ENCODE measurements around the gene AUTS2. TPM values are rescaled to one million over a fixed set of nuclear protein-coding genes. Genes with fewer than 3 reads are reported as not detected.

AUTS2 gene
- polyA plus RNA-seq, 1 donor (not counting 4 experiments of a cell fraction or from before 2014, with no cell fraction given) = 4.7 TPM

DNA sequence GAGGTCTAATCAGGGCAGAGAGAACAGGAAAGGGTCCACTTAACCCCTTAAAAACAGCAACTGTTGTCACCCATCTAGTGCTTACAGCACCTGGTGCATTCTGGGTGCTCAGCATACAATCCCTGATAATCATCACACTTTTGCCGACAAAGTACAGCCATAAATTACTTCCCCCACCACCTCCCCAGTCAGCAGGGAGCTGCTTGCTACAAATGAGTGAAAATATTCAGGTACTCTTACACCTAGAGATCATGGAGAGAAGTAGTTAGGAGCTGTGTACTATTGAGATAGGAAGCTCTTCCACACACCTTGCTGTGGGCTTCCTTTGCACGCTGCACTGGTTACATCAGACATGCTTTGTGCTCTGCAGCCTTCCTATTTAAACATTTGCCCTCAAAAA lies 810.2 kb downstream of the AUTS2 start:
- Histone ChIP-seq H3K27ac (ENCODE audit: control insufficient read depth, insufficient read depth, low read length) (no peak overlapping the region), H2AFZ (ENCODE audit: control insufficient read depth, low read length) (no peak overlapping the region), H3K27me3 (ENCODE audit: control insufficient read depth, extremely low read depth, insufficient read depth, low read length) (no peaks in the 10 kb centered on the region), H3K9ac (ENCODE audit: control insufficient read depth, extremely low read depth, insufficient read depth, low read length) (no peak overlapping the region), H3K36me3 (ENCODE audit: control insufficient read depth in 2 of 2, extremely low read depth in 1 of 2, insufficient read depth in 2 of 2, low read length in 2 of 2) (no peaks in the 10 kb centered on the region), H3K79me2 (ENCODE audit: control insufficient read depth, insufficient read depth, low read length) (no peaks in the 10 kb centered on the region), H3K4me1 (ENCODE audit: control insufficient read depth, extremely low read depth, insufficient read depth, low read length) (no peaks in the 10 kb centered on the region), H3K4me3 (ENCODE audit: control insufficient read depth in 2 of 3, extremely low read depth in 1 of 3, insufficient read depth in 2 of 3, low read depth in 1 of 3, low read length in 3 of 3) (no peak overlapping the region), H3K9me1 (ENCODE audit: control insufficient read depth, extremely low read depth, insufficient read depth, low read length) (no peaks in the 10 kb centered on the region), H4K20me1 (ENCODE audit: control insufficient read depth, extremely low read depth, insufficient read depth, low read length) (no peaks in the 10 kb centered on the region), H3K9me3 (ENCODE audit: control insufficient read depth, low read depth, low read length) (no peaks in the 10 kb centered on the region), H3K4me2 (ENCODE audit: control insufficient read depth, extremely low read depth, insufficient read depth, low read depth, low read length) (no peak overlapping the region)
- FAIRE-seq (no peak), DNase-seq (ENCODE audit: low read depth, low spot score) (no peak)
- dilution Hi-C loops (cut with MboI; ENCODE audit: extremely low pct_ligation_motif_present, low sequenced_read_pairs) = no loop called here
- TF ChIP-seq CTCF (optimal IDR thresholded peaks at IDR 0.05 in 1 of 3, IDR thresholded peaks at IDR 0.05 in 1 of 3, conservative IDR thresholded peaks at IDR 0.05 in 1 of 3; ENCODE audit: extremely low read depth in 1 of 3, insufficient read depth in 2 of 3, low read length in 3 of 3) = no peak
- no peak for TF ChIP-seq EZH2 (IDR thresholded peaks at IDR 0.05; ENCODE audit: low read length)

- no peak overlapping the region for H3K9ac ChIP-seq (ENCODE audit: control insufficient read depth, extremely low read depth, insufficient read depth, low read length)
- dilution Hi-C loops (cut with MboI; ENCODE audit: extremely low pct_ligation_motif_present, low sequenced_read_pairs) = no loop called here
- no peaks in the 10 kb centered on the region for H3K9me1 ChIP-seq (ENCODE audit: control insufficient read depth, extremely low read depth, insufficient read depth, low read length)
- TF ChIP-seq EZH2 (IDR thresholded peaks at IDR 0.05; ENCODE audit: low read length) (no peak), CTCF (optimal IDR thresholded peaks at IDR 0.05 in 1 of 3, IDR thresholded peaks at IDR 0.05 in 1 of 3, conservative IDR thresholded peaks at IDR 0.05 in 1 of 3; ENCODE audit: extremely low read depth in 1 of 3, insufficient read depth in 2 of 3, low read length in 3 of 3) (no peak)
- H3K79me2 ChIP-seq (ENCODE audit: control insufficient read depth, insufficient read depth, low read length) = no peaks in the 10 kb centered on the region
- no peaks in the 10 kb centered on the region for H3K4me1 ChIP-seq (ENCODE audit: control insufficient read depth, extremely low read depth, insufficient read depth, low read length)
- DNase-seq (ENCODE audit: low read depth, low spot score) (no peak), FAIRE-seq (no peak)
- no peak overlapping the region for H3K4me3 ChIP-seq (ENCODE audit: control insufficient read depth in 2 of 3, extremely low read depth in 1 of 3, insufficient read depth in 2 of 3, low read depth in 1 of 3, low read length in 3 of 3)
- no peaks in the 10 kb centered on the region for H4K20me1 ChIP-seq (ENCODE audit: control insufficient read depth, extremely low read depth, insufficient read depth, low read length)
- no peak overlapping the region for H2AFZ ChIP-seq (ENCODE audit: control insufficient read depth, low read length)
- no peak overlapping the region for H3K27ac ChIP-seq (ENCODE audit: control insufficient read depth, insufficient read depth, low read length)
- H3K27me3 ChIP-seq (ENCODE audit: control insufficient read depth, extremely low read depth, insufficient read depth, low read length) = no peaks in the 10 kb centered on the region
- H3K9me3 ChIP-seq (ENCODE audit: control insufficient read depth, low read depth, low read length) = no peaks in the 10 kb centered on the region
- no peaks in the 10 kb centered on the region for H3K36me3 ChIP-seq (ENCODE audit: control insufficient read depth in 2 of 2, extremely low read depth in 1 of 2, insufficient read depth in 2 of 2, low read length in 2 of 2)
- H3K4me2 ChIP-seq (ENCODE audit: control insufficient read depth, extremely low read depth, insufficient read depth, low read depth, low read length) = no peak overlapping the region
These were observed 810.6 kb downstream of the AUTS2 start for GRCh38 chr7:70408891-70409290.
